Ectodermal cell (in vitro differentiated cells): ENCODE results near the gene ALDH3B2.
"Not testable (repeated sequence)": the region's sequence is repeated elsewhere in the genome, so short reads cannot be mapped to it uniquely, and the experiment has no call there.

Experiments
- H3K27ac ChIP-seq: 2 replicates; pipeline ENCODE4 v1.7.0; 2013; ENCODE audit warnings: mild to moderate bottlenecking, low read depth, low read length; ENCODE audit not compliant: insufficient read depth, poor library complexity, severe bottlenecking
- H3K27me3 ChIP-seq: 2 replicates; pipeline ENCODE4 v1.7.0; 2013; ENCODE audit warnings: mild to moderate bottlenecking, low read length; ENCODE audit not compliant: insufficient read depth, control insufficient read depth, poor library complexity, severe bottlenecking
- H3K36me3 ChIP-seq: one replicate; pipeline ENCODE4 v1.7.0; 2013; ENCODE audit warnings: low read length; ENCODE audit not compliant: control insufficient read depth, insufficient read depth
- H3K4me1 ChIP-seq: one replicate; pipeline ENCODE4 v1.7.0; 2013; ENCODE audit warnings: low read length; ENCODE audit not compliant: control insufficient read depth, insufficient read depth
- H3K4me3 ChIP-seq: 2 replicates; pipeline ENCODE4 v1.7.0; 2013; ENCODE audit warnings: low read depth, low read length, control low read depth; ENCODE audit not compliant: insufficient read depth
- H3K9me3 ChIP-seq: 2 replicates; pipeline ENCODE4 v1.7.0; 2013; ENCODE audit warnings: mild to moderate bottlenecking, low read length, moderate library complexity; ENCODE audit not compliant: control insufficient read depth
- WGBS, 2 experiments: methylation state at CpG; one replicate each; pipeline ENCODE4 v1.1.7; 2013; ENCODE audit warnings: missing lambda C conversion rate in 2 of 2; 5-methylcytosine and 5-hydroxymethylcytosine counted together

ALDH3B2 gene

GRCh38 chr11:67628710-67629385 is 45.6 kb downstream of the ALDH3B2 start:
- WGBS, 2 experiments = 56 to 57% methylated on average over 25 of the region's 25 CpGs
- Histone ChIP-seq H3K36me3 (no peaks in the 10 kb centered on the region), H3K4me3 (peak overlapping the region; percentile 71), H3K27me3 (no peaks in the 10 kb centered on the region), H3K4me1 (peaks cover 15% of the 10 kb centered on the region), H3K9me3 (no peaks in the 10 kb centered on the region), H3K27ac (no peak overlapping the region)

GRCh38 chr11:67627812-67628624 is 46.4 kb downstream of the ALDH3B2 start:
- no peaks in the 10 kb centered on the region for H3K36me3 ChIP-seq
- peaks cover 15% of the 10 kb centered on the region for H3K4me1 ChIP-seq
- no peak overlapping the region for H3K4me3 ChIP-seq
- H3K27ac ChIP-seq = no peak overlapping the region
- H3K9me3 ChIP-seq = no peaks in the 10 kb centered on the region
- H3K27me3 ChIP-seq = no peaks in the 10 kb centered on the region
- 91 to 92% methylated on average over 15 of the region's 15 CpGs for WGBS, 2 experiments

GRCh38 chr11:67627441-67627811 is 47.0 kb downstream of the ALDH3B2 start:
- H3K27me3 ChIP-seq = no peaks in the 10 kb centered on the region
- peaks cover 15% of the 10 kb centered on the region for H3K4me1 ChIP-seq
- no peak overlapping the region for H3K27ac ChIP-seq
- 92 to 94% methylated on average over 6 of the region's 6 CpGs for WGBS, 2 experiments
- no peaks in the 10 kb centered on the region for H3K36me3 ChIP-seq
- no peak overlapping the region for H3K4me3 ChIP-seq
- H3K9me3 ChIP-seq = no peaks in the 10 kb centered on the region

- 86 to 92% methylated on average over 9 to 10 of the region's 10 CpGs for WGBS, 2 experiments
- H3K36me3 ChIP-seq = no peaks in the 10 kb centered on the region
- no peaks in the 10 kb centered on the region for H3K9me3 ChIP-seq
- H3K4me1 ChIP-seq = peaks cover 13% of the 10 kb centered on the region
- H3K27me3 ChIP-seq = no peaks in the 10 kb centered on the region
- H3K4me3 ChIP-seq = no peak overlapping the region
- H3K27ac ChIP-seq = no peak overlapping the region
Observed at GRCh38 chr11:67626970-67627369, 47.5 kb downstream of the ALDH3B2 start.

GRCh38 chr11:67626131-67626833 is 48.1 kb downstream of the ALDH3B2 start:
- H3K4me1 ChIP-seq, H3K9me3 ChIP-seq, H3K27me3 ChIP-seq, H3K4me3 ChIP-seq, H3K27ac ChIP-seq, H3K36me3 ChIP-seq: not testable (repeated sequence)
- 93 to 95% methylated on average over 10 of the region's 10 CpGs for WGBS, 2 experiments

GRCh38 chr11:67623795-67624194 is 50.6 kb downstream of the ALDH3B2 start:
- 100% methylated on average over 1 of the region's 1 CpG for WGBS, 2 experiments
- not testable (repeated sequence) for H3K4me3 ChIP-seq, H3K36me3 ChIP-seq, H3K9me3 ChIP-seq, H3K4me1 ChIP-seq, H3K27ac ChIP-seq, H3K27me3 ChIP-seq

- not testable (repeated sequence) for H3K27ac ChIP-seq, H3K27me3 ChIP-seq, H3K4me1 ChIP-seq, H3K36me3 ChIP-seq, H3K4me3 ChIP-seq, H3K9me3 ChIP-seq
- 91 to 92% methylated on average over 7 of the region's 7 CpGs for WGBS, 2 experiments
Observed at GRCh38 chr11:67622905-67623304, 51.5 kb downstream of the ALDH3B2 start.

- H3K4me1 ChIP-seq, H3K27ac ChIP-seq, H3K27me3 ChIP-seq, H3K9me3 ChIP-seq, H3K36me3 ChIP-seq: not testable (repeated sequence)
- H3K4me3 ChIP-seq = peak overlapping the region; percentile 20
- 2% methylated on average over 3 of the region's 3 CpGs for WGBS, 2 experiments
Observed at GRCh38 chr11:67621928-67622327, 52.5 kb downstream of the ALDH3B2 start.

- not testable (repeated sequence) for H3K36me3 ChIP-seq, H3K9me3 ChIP-seq, H3K4me1 ChIP-seq, H3K27me3 ChIP-seq, H3K27ac ChIP-seq
- H3K4me3 ChIP-seq = peak overlapping the region; percentile 45
- 1 to 6% methylated on average over 13 of the region's 13 CpGs for WGBS, 2 experiments
Observed at GRCh38 chr11:67620621-67621020, 53.8 kb downstream of the ALDH3B2 start.
